Islet precursor cell (in vitro differentiated cells): ENCODE results near the gene ABCB4.

Experiments
- DNase-seq: peaks from one replicate; pipeline ENCODE4 v3.0.0-alpha.2; 2018

ABCB4 gene

GRCh38 chr7:87416682-87417587, 58.5 kb downstream of the ABCB4 start:
- peak; percentile 62 for DNase-seq

DNA sequence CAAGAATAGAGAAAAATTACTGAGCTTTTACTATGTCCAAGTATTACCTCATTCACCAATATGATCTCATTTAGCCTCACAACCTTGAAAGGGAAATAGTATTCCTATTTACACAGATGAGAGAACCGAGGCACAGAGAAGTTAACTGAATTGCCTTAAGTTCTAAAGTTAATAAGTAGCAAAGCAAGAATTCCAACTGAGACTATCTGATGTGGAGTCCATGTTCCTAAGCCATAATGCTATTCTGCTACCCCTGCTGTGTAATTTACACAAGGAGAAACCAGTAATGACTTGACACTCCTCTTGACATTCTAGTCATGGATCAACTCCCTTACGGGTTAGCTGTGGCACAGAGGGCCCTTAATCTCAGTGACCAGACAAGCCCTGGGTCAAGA, 60.7 kb downstream of the ABCB4 start:
- no peak for DNase-seq

GRCh38 chr7:87413951-87414793, 61.3 kb downstream of the ABCB4 start:
- peak; percentile 75 for DNase-seq

GRCh38 chr7:87413029-87413428, 62.5 kb downstream of the ABCB4 start:
- no peak for DNase-seq

DNA sequence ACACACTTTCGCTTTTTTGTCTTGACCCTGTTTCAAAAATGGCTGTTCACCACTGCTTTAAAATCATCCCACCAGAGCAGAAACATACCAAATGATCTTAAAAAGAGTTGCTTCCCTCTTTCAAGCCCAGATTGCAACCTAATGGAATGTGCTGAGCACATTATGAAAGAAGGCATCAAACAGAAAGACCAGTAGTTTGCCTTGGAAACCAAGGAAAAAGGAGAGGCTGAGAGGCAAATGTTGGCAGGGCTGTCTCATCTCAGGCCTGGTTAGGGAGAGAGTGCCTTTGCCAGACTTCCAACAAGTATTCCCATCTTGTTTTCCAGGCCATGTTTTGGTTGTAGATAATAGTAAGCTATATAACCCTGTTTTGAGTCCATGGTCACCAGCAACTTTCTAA, 64.3 kb downstream of the ABCB4 start:
- DNase-seq, result no peak

GRCh38 chr7:87404674-87405073, 70.8 kb downstream of the ABCB4 start:
- no peak for DNase-seq

- no peak for DNase-seq
These were observed 77.0 kb downstream of the ABCB4 start for GRCh38 chr7:87398446-87398845.

GRCh38 chr7:87395442-87396020, 79.9 kb downstream of the ABCB4 start:
- DNase-seq, result no peak

- no peak for DNase-seq
These were observed 84.3 kb downstream of the ABCB4 start for GRCh38 chr7:87391020-87391701.

- DNase-seq, result no peak
These were observed 94.6 kb downstream of the ABCB4 start for GRCh38 chr7:87380905-87381304.

DNA sequence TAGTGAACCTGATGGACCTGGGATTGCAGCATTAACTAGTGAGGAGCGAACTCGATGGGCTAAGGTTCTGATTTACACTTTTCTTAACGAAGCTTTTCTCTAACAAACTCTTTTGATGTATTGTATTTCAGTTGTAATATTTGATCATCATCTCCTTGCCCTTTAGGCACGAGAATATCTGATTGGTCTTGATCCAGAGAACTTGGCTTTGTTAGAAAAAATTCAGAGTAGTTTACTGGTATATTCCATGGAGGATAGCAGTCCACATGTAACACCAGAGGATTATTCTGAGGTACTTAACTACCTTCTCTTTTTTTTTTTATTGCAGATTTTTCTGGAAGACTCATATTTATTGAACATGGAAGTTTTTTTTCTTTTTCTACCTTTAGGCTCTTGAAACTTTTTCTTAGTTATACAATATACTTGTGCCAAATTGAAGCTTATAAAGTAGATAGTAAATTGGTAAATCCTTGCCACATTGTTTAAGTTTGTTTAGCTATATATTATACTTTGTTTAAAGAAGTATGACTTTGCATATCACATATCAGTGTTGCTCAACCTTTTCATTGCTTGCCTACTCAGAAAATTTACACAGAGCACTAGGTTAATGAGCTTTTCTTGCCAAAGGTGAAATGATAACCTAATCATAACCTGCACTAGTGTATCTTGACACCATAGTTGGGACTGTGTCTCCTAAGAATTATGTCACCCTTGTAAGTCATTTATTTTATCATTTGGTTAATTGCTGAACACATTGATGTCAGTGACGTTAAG, 99.6 kb downstream of the ABCB4 start:
- no peak for DNase-seq

- DNase-seq, result no peak
These were observed 104.8 kb downstream of the ABCB4 start for GRCh38 chr7:87370660-87371180.

DNA sequence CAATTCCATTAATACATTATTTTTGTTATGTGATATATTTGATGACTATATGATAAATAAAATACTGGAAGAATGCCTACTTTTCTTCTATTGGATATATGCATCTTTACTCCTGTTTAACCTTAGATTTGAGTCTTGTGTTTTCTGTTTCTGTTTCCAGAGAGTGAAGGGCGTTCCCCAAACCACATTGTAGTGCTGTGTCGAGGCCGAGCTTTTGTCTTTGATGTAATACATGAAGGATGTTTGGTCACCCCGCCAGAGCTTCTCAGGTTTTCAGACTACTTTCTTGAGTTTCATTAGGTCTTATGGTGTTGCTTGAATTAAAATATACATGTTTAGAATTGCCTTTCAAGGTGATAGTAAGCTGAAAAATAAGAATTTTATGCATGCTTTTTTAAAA, 106.3 kb downstream of the ABCB4 start:
- DNase-seq, result no peak

DNA sequence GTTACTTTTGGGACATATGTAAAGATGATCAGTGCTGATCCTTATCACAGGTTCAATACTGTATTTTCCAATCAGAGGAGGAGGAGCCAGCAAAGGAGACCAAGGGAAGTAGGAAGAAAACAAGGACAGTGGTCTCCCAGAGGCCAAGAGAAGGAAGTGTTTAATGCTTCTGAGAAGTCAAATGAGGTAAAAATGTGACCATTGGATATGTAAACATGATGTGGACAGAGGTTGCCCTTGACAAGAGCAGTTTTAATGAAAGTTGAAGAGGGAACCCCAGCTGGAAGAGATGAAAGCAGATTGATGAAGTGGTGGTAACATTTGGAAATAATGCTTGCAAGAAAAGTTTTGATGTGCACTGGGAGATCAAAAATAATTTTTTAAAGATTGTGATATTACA, 111.2 kb downstream of the ABCB4 start:
- no peak for DNase-seq

- DNase-seq, result no peak
These were observed 112.1 kb downstream of the ABCB4 start for GRCh38 chr7:87363342-87363741.

GRCh38 chr7:87361320-87361719, 114.2 kb downstream of the ABCB4 start:
- no peak for DNase-seq

DNA sequence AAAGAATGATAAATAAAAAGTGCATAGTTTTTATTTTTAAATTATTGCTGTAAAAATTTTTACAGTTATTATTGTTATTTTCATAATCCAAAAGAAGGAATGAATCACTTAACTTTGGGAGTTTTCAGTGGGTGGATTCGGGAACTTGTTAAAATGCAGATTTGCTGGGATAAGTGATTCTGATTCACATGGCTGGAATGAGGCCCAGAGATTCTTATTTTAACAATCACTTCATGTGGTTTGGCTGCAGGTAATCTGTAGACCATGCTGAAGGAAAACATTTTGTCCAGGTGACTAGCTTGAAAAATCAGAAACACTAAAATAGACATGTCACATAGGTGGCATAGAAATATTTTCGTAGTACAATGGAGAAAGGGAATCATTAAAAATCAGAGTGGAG, 116.1 kb downstream of the ABCB4 start:
- no peak for DNase-seq

DNA sequence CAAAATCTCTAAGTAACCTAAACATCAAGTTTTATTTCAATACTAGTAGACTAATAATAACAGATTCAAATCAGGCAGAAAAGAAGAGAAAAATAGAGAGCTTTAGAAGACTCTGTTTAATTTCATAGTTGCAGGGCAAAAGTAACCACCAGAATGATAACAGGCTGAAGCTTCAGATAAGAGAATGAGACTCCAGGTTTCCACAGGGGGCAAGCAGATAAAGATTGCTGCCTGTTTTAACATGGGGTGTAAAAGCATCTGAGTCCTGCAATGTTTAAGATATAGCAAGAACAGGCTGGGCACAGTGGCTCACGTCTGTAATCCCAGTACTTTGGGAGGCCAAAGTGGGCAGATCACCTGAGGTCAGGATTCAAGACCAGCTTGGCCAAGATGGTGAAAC, 119.0 kb downstream of the ABCB4 start:
- no peak for DNase-seq

GRCh38 chr7:87354749-87355148, 120.7 kb downstream of the ABCB4 start:
- DNase-seq, result no peak
